Measurements from ENCODE around the gene C19orf44.
"Not testable (repeated sequence)": the region's sequence is repeated elsewhere in the genome, so short reads cannot be mapped to it uniquely, and the experiment has no call there.

The C19orf44 gene

DNA sequence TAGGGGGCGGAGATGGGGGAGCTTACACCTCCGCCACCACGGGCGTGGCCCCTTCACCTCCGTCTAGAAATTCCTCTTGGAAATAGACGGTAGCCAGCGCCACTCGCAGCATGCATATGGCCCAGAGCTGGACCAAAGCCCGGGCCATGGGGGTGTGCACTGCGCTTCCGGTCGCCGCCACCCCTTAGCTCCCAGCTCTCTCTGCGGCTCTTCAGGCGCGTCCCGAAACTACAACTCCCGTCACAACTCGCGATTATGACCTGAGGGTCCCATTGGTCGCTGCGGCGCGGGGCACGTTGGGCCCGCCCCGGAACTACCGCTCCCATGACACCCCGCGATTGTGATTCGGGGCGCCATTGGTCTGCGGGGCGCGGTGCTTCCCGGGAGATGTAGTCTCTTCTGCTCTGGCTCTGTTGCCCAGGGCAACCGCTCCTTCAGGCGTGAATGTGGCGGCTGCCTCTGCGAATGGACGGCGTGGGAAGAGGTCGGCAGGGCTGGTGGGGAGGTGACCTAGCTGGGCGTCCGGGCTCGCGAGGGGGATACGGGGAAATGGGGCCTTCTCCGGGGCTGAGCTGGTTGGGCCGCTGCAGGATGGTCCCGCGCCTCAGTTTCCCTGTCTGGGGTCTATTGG, at the start of gene C19orf44, which contains the start of gene CALR3:
C19orf44 (plus strand) TSS at position 413 of the 631 bp plus-strand sequence. CDS start 4,399 bp downstream, outside the sequence.
CALR3 (minus strand) TSS at position 186 of the 631 bp plus-strand sequence; CDS start at position 148, 38 bp downstream.
- peak; percentile 89 for DNase-seq (ENCODE audit: low read depth)

GRCh38 chr19:16446724-16447368, 49.3 kb upstream of the C19orf44 start:
- peak; percentile 42 for DNase-seq (ENCODE audit: low read depth)

GRCh38 chr19:16448872-16449271, 47.3 kb upstream of the C19orf44 start:
- not testable (repeated sequence) for DNase-seq (ENCODE audit: low read depth)

DNA sequence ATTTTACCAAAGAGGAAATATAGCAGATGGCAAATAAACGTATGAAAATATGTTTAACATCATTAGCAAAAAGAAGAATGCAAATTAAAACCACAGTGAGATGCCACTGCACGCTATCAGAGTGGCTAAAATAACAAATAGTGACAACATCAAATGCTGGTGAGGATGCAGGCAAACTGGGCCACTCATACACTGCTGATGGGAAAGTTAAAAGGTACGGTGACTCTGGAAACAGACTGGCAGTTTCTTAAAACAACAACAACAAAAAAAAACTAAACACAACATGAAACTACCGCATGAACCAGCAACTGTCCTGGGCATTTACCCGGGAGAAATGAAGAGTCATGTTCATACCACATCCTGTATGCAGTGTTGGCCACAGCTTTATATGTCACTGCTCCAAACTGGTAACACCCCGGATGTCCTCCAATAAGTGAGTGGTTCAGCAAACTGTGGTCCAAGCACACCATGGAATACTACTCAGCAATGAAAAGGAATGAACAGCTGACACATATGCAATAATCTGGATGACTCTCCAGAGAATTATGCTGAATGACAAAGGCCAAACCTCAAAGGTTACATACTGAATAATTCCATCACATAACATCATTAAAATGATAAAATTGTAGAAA, 46.7 kb upstream of the C19orf44 start:
- no peak for DNase-seq (ENCODE audit: low read depth)

DNA sequence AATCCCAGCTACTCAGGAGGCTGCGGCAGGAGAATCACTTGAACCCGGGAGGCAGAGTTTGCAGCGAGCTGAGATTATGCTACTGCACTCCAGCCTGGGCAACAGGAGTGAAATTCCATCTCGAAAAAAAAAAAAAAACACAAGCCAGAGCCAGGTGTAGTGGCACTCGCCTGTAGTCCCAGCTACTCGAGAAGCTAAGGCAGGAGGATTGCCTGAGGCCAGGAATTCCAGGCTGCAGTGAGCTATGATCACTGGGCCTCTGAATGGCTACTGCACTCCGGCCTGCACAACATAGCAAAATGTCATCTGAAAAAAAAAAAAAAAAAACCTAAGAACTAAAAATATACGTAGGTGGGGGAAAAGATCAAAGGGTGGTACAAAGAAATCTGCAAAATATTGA, 43.9 kb upstream of the C19orf44 start:
- no peak for DNase-seq (ENCODE audit: low read depth)

DNA sequence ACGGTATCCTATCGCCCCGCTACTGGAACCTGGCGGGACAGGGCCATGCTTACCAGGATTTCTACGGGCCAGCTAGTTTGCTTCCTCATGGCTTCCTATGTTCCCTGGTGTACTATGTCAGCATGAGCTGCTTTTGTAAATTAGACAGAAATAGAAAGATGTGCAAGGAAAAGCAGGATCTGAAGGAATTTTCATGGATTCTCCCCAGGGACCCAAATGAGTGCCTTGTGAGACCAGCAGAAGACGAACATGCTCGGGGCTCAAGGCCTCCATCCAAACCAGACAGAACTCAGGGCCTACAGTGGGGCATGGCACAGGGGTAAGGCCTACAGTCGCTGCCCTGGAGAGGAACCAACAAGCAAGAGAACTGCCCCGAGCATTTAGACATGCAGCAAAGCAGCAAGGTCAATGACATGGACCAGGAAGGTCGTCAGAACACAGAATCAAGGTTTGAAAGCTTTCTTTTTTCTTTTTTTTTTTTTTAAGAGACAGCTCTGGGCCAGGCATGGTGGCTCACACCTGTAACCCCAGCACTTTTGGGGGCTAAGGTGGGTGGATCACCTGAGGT, 41.8 kb upstream of the C19orf44 start:
- DNase-seq (ENCODE audit: low read depth): no peak

GRCh38 chr19:16455489-16455888, 40.7 kb upstream of the C19orf44 start:
- DNase-seq (ENCODE audit: low read depth): no peak

DNA sequence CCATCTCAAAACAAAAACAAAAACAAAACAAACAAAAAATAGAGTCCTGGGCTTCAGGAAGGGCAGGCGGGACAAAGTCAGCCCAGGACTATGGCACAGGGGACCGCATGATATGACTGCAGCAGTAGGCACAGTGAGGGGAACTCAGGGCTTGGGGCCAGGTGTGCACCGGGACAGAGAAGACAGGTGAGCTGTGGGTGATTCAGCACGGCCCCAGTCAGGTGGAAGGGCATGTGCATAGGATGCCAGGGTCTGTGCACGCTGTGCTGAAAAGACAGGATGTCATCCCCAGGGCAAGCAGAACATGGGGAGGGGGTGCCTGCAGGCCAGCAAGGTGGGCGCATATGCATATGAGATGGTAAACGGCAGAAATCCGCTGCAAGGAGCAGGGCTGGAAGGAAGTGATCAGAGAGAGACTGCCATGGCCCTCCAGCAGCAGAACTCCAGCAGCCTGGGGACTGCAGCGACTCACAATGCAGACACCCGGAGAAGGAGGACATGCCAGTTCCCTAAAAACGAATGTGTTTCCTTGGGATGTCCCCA, 39.5 kb upstream of the C19orf44 start:
- no peak for DNase-seq (ENCODE audit: low read depth)

DNA sequence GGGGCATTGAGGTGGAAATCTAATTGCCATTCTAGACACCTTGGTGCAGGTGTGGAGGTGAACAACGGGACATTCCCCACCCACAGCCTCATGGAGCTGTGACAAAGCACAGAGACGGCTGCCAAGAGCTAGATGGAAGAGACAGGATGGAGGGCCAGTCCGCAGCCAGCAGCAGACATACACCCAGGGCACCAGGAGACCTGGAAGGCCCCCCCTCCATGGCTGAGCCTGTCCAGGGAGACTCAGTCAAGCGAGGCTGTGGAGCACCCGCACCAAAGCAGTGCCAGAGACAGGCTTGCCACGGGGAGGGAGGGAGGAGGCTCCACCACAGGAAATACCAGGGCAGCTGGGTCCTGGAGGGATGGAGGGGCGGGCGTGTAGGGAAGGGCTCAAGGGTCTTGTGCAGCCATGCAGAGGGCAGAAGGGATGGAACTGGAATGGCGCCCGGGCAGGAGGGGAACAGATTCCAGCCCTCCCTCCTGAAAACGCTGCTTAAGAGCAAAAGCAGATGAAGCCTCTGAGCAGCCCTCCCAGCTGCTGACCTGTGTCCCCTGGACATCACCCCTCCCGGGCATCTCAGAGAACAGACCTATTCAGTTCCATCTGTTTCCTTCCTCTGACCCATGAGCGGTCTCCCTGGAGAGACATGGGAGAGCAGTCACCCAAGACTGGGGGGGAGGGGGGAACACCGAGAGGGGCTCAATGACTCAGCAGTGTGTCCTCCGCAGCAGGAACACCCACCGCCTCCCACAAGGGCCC, 38.8 kb upstream of the C19orf44 start:
- no peak for DNase-seq (ENCODE audit: low read depth)

- no peak for DNase-seq (ENCODE audit: low read depth)
These were observed 38.3 kb upstream of the C19orf44 start for GRCh38 chr19:16457954-16458331.

GRCh38 chr19:16458391-16459341, 37.5 kb upstream of the C19orf44 start:
- DNase-seq (ENCODE audit: low read depth): no peak

- no peak for DNase-seq (ENCODE audit: low read depth)
These were observed 36.5 kb upstream of the C19orf44 start for GRCh38 chr19:16459680-16460079.

DNA sequence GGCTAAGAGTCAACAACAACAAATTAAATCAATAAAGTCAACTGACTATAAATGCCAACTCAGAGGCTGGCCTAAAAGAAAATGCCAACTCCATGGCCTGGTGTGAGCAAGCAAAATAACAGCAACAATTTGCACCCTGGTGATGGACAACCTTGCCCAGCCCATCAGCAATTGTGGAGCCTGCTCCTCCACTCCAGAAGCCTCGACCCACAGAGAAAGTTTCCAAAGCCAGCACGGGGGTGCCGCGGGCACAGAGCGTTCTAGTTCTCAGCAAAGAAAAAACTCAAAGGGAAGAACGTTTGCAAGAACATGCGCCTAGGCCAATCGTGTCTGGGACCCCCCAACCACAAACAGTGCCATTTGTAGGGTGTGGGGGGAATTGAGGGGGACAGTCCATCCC, 35.7 kb upstream of the C19orf44 start:
- no peak for DNase-seq (ENCODE audit: low read depth)

- no peak for DNase-seq (ENCODE audit: low read depth)
These were observed 34.6 kb upstream of the C19orf44 start for GRCh38 chr19:16461630-16462051.

DNA sequence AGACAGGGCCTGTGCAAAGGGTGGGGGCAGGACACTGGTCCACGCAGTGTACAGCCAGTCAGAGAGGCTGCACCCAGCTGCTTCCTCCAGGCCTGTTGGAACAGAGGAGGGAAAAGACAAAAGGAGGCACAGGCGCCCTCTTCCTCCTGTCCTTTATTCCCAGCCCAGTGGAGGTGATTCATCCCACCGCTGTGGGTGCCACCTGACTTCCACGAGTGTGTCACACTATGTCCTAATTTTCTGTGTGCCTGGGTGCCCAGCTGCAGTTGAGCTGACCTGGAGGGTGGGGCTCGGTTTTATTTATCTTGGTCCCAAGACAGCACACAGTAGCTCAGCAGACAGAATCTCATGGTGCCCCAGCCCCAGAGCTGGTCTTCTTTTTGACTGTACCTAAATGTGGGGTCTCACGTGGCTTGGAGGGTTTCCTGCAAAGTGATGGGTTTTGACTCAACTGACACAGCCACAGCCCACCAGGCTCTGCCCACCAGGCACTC, 33.4 kb upstream of the C19orf44 start:
- DNase-seq (ENCODE audit: low read depth): no peak

DNA sequence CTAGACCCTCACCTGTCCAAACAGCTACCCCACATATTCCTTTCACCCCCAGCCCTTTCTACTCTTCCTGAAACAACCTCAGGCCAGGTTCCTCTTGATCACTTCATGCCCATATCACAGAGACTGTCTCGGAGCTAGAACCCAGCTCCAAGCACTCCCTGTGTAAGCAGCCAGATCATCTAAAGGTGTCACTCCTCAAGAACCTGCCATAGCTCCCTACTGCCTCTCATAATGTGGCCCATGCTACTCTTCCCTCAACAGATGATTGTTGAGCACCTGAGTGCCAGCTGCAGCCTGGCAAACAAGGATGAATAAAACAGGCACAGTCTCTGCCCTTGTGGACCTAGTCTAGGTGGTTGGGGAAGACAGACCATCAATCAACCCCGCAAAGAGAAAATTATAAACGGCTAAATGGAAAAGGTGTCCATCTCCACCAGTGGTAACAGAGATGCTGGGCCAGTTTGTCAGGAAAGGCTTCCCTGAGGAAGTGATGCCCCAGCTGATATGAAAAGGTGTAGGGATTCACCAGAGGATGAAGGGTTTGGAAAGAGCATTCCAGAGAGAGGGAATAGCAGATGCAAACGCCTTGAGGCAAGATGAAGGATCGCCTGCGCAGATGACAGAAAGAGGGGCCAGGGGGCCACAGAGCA, 32.7 kb upstream of the C19orf44 start:
- no peak for DNase-seq (ENCODE audit: low read depth)

- DNase-seq (ENCODE audit: low read depth): no peak
These were observed 32.1 kb upstream of the C19orf44 start for GRCh38 chr19:16463991-16464575.

GRCh38 chr19:16465239-16465638, 31.0 kb upstream of the C19orf44 start:
- no peak for DNase-seq (ENCODE audit: low read depth)

GRCh38 chr19:16466802-16467427, 29.3 kb upstream of the C19orf44 start:
- not testable (repeated sequence) for DNase-seq (ENCODE audit: low read depth)
